Muscle layer of colon (tissue), 2 donors: ENCODE measurements around the gene PARP3.
A peak's percentile ranks its signal among the peaks of the same experiment; 100 is the strongest.
"Not testable (repeated sequence)": the region's sequence is repeated elsewhere in the genome, so short reads cannot be mapped to it uniquely, and the experiment has no call there.

Experiments used
- H3K27ac ChIP-seq: one replicate; pipeline ENCODE4 v1.7.0; 2013; ENCODE audit warnings: low read depth, mild to moderate bottlenecking, low read length, moderate library complexity
- H3K27me3 ChIP-seq, 2 donors: one replicate each; pipeline ENCODE4 v1.7.0; 2013; ENCODE audit warnings: low read length in 2 of 2, mild to moderate bottlenecking in 2 of 2; ENCODE audit not compliant: insufficient read depth in 2 of 2, control insufficient read depth in 1 of 2
- H3K36me3 ChIP-seq: one replicate; pipeline ENCODE4 v1.7.0; 2013; ENCODE audit warnings: mild to moderate bottlenecking, low read length; ENCODE audit not compliant: insufficient read depth
- H3K4me1 ChIP-seq: one replicate; pipeline ENCODE4 v1.7.0; 2013; ENCODE audit warnings: mild to moderate bottlenecking, low read length; ENCODE audit not compliant: insufficient read depth
- H3K4me3 ChIP-seq, 2 donors: one replicate each; pipeline ENCODE4 v1.7.0; 2013; ENCODE audit warnings: low read length in 2 of 2, low read depth in 1 of 2, mild to moderate bottlenecking in 1 of 2, moderate library complexity in 1 of 2
- H3K9ac ChIP-seq: one replicate; pipeline ENCODE4 v1.7.0; 2013; ENCODE audit warnings: low read length
- H3K9me3 ChIP-seq: one replicate; pipeline ENCODE4 v1.7.0; 2013; ENCODE audit warnings: mild to moderate bottlenecking, low read length
- donor health status: abdominal sarcoma.
- donor health status: Adenocarcinoma of cecum.

Gene PARP3

DNA sequence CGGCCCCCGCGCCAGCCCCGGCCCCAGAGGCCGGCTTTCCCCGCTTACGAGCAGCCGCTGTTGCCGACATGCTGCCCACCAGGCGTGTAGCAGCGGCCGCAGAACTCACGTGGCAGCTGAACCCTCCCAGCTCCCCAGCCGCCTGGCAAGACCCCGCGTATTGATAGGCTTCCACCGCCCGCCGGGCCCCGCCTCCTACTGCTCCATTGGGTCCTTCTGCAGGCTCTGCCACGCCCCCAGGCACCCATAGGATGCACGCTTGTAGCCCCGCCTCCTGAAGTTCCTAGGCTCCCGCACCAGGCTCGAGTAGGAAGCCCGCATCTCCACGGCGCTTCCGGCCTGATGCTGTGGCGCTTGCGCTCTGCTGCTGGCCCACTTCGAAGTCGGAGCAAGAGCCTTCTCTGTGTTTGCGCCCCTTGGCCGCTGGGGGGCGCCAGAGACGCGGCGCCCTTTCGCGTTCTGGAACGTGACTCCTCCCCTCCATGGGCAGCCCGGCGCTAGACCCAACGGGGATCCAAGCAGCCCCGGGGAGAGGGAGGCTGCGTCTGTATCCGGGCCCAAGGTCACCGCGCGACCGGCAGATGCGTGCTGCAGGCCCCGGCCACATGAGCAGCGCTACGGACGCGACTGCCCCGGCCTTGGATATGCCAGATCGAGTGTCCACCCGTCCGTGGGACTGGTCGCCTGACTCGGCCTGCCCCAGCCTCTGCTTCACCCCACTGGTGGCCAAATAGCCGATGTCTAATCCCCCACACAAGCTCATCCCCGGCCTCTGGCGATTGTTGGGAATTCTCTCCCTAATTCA lies at the start of gene PARP3, which contains the start of gene RRP9:
Gene PARP3 (plus strand): TSS at position 566 of the 805 bp plus-strand sequence. CDS start 993 bp downstream, outside the sequence.
Gene RRP9 (minus strand): TSS at position 107 of the 805 bp plus-strand sequence. CDS start 37 bp downstream, at position 70.
- Histone ChIP-seq H3K4me1 (peaks cover 29% of the 10 kb centered on the region), H3K36me3 (peaks cover 21% of the 10 kb centered on the region)

DNA sequence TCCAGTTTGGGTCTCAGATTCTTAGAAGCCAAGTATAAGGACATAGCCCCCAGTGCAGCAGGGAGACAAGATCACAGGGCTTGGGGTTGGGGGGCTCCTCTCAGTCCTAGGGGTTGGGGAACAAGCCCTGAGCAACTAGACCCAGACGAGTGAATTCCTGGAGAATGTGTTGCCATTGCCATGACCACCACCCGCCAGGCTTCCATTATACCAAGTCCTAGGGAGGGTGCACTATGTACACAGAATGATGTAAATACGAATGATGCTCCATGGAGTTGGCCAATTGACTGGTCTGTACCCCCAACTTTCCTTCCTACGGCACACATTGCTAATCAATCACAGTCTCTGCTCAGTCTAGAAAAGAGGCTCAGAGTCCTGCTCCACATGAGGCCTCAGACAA lies 47.8 kb upstream of the PARP3 start:
- no peak overlapping the region for H3K9ac ChIP-seq
- H3K4me3 ChIP-seq = no peak overlapping the region
- H3K9me3 ChIP-seq = no peaks in the 10 kb centered on the region
- H3K27ac ChIP-seq = no peak overlapping the region
- H3K36me3 ChIP-seq = no peaks in the 10 kb centered on the region
- H3K27me3 ChIP-seq = no peaks in the 10 kb centered on the region
- H3K4me1 ChIP-seq = no peaks in the 10 kb centered on the region

More for the DNA sequence above, at the start of gene PARP3, which contains the start of gene RRP9:
- Histone ChIP-seq H3K27ac (peak within 1 kb of the TSS; percentile 100), H3K9me3 (no peaks in the 10 kb centered on the region), H3K4me3 (peak within 1 kb of the TSS; percentile 74 to 75), H3K27me3 (no peaks in the 10 kb centered on the region), H3K9ac (peak within 1 kb of the TSS; percentile 92)

DNA sequence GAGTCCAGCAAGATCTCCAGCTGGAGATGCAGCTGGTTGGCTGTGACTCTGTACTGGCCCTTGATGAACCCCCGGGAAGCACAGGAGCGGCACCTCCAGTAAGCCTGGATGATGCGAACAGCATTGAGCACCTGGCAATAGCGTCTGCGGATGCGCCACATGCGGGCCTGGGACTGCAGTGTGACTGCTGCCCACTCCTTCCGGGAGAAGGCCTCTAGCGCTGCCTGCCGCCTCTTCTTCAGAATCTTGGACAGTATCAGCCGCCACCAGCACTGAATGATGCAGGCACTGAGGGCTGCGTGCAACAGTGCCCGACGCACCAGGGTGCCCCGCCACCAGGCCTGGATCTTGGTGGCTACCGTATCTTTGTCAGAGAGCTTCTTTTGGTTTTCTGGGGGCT lies 47.2 kb upstream of the PARP3 start:
- no peak overlapping the region for H3K9ac ChIP-seq
- H3K4me3 ChIP-seq = no peak overlapping the region
- no peak overlapping the region for H3K27ac ChIP-seq
- no peaks in the 10 kb centered on the region for H3K36me3 ChIP-seq
- H3K9me3 ChIP-seq = no peaks in the 10 kb centered on the region
- H3K27me3 ChIP-seq = no peaks in the 10 kb centered on the region
- no peaks in the 10 kb centered on the region for H3K4me1 ChIP-seq

DNA sequence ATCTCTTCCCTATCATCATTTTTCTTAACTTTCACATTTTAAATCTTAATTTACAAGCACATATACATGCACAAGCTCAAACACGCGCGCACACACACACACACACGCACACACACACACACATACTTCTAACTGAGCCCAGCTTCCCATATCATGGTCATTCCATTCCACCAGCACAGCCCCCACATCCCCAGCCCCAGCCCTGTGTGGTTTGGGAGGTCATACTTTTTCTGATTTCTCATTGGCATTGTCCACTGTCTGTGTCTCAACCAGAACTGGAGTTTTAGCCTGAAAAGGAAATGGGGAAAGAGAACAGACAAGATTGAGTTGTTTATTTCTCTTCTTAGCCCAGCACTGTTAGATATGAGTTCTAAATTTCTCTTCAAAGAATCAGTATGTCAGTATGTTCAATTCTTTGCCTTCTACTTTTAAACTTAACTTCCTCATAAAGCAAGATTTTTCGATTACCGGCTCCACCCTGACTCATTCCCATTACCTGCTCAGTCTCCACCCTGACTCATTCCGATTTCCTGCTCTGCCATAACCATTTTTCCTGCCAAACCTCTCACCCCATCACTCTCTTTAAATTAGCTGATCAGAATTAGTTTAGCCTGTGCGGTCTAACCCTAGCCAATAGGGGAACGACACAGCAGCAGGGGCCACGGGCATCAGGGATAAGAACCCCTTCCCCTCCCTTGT lies 45.4 kb upstream of the PARP3 start:
- H3K4me3 ChIP-seq = no peak overlapping the region
- no peaks in the 10 kb centered on the region for H3K4me1 ChIP-seq
- H3K27me3 ChIP-seq = no peaks in the 10 kb centered on the region

DNA sequence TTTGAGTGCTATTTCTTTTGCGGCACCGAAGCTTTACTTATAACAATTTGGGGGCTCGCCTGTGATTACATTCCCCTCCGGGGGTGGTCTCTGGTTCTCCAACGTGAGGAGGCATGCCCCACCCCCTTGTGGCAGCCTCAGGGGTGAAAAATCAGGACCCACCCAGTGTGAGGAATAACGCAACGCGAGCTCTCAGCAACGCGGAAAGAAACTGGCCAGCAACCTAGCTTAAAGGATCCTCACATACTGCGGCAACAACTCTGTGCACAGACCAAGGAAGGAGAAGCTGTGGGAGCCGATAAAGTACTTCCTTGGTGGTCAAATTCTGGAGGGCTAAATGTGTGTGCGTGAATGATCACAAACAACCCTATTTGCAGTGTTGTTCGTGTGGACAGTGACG lies 44.8 kb upstream of the PARP3 start:
- Histone ChIP-seq H3K4me3 (no peak overlapping the region), H3K36me3 (no peaks in the 10 kb centered on the region), H3K9me3 (no peaks in the 10 kb centered on the region), H3K4me1 (no peaks in the 10 kb centered on the region), H3K27ac (no peak overlapping the region), H3K9ac (no peak overlapping the region), H3K27me3 (no peaks in the 10 kb centered on the region)

More for the DNA sequence above, 45.4 kb upstream of the PARP3 start:
- Histone ChIP-seq H3K36me3 (no peaks in the 10 kb centered on the region), H3K27ac (no peak overlapping the region), H3K9ac (no peak overlapping the region), H3K9me3 (no peaks in the 10 kb centered on the region)

DNA sequence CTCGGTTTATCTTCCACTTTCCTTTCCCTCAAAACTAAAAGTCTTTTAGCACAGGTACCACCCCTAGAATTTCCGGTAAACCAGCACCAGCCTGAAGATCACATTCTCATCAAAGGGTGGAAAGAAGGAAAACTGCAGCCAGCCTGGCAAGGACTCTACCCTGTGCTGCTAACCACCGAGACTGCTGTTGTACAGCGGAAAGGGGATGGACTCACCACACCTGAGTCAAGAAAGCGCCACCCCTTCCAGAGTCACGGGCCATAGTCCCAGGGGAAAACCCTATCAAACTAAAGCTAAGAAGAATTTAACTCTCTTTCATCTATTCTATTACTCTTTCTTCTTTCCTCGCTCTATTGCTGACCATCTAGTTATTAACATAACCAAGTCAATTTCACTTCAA lies 42.1 kb upstream of the PARP3 start:
- not testable (repeated sequence) for H3K36me3 ChIP-seq, H3K27me3 ChIP-seq, H3K4me1 ChIP-seq, H3K9me3 ChIP-seq, H3K4me3 ChIP-seq, H3K27ac ChIP-seq, H3K9ac ChIP-seq

DNA sequence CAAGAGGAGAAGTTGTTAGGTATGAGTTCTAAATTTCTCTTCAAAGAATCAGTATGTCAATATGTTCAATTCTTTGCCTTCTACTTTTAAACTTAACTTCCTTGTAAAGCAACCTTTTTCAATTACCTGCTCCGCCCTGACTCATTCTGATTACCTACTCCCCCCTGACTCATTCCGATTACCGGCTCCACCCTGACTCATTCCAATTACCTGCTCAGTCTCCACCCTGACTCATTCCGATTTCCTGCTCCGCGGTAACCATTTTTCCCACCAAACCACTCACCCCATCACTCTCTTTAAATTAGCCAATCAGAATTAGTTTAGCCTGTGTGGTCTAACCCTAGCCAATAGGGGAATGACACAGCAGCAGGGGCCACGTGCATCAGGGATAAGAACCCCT lies 39.8 kb upstream of the PARP3 start:
- H3K36me3 ChIP-seq, H3K4me1 ChIP-seq, H3K27ac ChIP-seq, H3K4me3 ChIP-seq, H3K27me3 ChIP-seq, H3K9me3 ChIP-seq, H3K9ac ChIP-seq: not testable (repeated sequence)

DNA sequence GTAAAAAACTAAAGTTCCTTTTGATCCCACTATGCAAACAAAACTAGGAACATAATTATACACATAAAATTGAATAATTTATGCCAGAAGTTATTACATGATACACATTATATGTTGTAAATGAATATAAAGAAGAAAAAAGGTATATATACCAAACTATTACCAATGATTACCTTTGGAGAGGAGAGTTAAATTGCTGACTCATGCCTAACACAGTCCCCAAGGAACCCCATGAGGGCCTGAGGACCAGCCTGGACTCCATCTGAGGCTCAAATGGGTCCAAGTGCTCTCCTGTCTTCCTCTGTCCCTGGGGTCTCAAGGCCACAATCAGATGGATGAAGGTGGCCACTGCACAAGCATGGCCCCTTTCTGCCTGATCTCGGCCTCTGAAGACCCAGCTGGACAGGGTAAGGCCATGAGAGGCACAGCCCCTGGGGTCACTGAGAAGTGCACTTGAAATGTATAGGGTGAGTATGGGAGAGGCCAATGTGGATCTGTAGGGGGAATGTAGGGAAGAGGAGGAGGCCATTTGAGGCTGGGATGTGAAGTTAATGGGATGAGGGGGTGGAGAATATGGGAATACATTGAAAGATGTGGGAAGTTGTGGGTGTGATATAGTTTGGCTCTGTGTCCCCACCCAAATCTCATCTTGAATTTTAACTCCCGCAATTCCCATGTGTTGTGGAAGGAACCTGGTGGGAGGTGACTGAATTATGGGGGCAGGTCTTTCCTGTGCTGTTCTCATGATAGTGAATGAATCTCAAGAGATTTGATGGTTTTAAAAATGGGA lies 37.9 kb upstream of the PARP3 start:
- Histone ChIP-seq H3K9me3 (no peaks in the 10 kb centered on the region), H3K9ac (no peak overlapping the region), H3K27me3 (no peaks in the 10 kb centered on the region), H3K36me3 (no peaks in the 10 kb centered on the region), H3K27ac (no peak overlapping the region), H3K4me3 (no peak overlapping the region), H3K4me1 (no peaks in the 10 kb centered on the region)

DNA sequence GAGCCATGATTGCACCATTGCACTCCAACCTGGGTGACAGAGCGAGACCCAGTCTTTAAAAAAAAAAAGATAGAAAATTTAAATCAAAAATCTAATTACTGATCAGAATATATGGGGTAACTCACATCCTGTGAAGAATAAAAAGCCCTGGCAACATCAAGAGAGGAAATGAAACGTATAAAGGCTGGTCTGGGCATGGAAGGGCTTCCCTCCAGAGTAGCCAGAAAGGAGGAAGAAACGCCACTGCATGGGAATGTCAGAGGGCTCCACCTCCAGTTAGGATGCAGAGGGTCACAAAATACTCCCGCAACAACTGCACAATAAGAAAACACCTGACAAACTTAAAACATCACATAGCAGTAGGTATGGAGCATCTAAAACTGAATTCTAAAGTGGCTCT lies 34.1 kb upstream of the PARP3 start:
- no peaks in the 10 kb centered on the region for H3K27me3 ChIP-seq
- no peaks in the 10 kb centered on the region for H3K4me1 ChIP-seq
- no peak overlapping the region for H3K27ac ChIP-seq
- no peak overlapping the region for H3K4me3 ChIP-seq
- no peaks in the 10 kb centered on the region for H3K9me3 ChIP-seq
- no peaks in the 10 kb centered on the region for H3K36me3 ChIP-seq
- no peak overlapping the region for H3K9ac ChIP-seq

DNA sequence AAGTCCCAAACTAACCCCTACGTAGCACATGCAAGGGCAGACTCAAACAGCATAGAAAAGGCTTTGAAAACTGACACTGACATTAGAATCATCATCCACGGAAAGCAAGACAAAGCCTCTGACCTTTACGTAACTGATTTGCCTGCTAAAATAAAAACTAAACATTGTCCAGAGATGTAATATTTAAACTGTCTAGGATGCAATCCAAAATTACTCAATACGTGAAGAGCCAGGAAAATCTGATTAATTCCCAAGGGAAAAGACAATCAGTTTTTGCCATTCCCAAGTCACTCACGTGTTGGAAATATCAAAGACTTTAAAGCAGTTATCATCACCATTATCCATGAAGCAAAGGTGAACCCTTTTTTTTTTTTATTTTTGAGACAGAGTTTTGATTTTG lies 25.7 kb upstream of the PARP3 start:
- H3K27me3 ChIP-seq = no peaks in the 10 kb centered on the region
- H3K36me3 ChIP-seq = no peaks in the 10 kb centered on the region
- H3K27ac ChIP-seq = no peak overlapping the region
- no peak overlapping the region for H3K9ac ChIP-seq
- H3K9me3 ChIP-seq = no peaks in the 10 kb centered on the region
- H3K4me3 ChIP-seq = no peak overlapping the region
- H3K4me1 ChIP-seq = no peaks in the 10 kb centered on the region

DNA sequence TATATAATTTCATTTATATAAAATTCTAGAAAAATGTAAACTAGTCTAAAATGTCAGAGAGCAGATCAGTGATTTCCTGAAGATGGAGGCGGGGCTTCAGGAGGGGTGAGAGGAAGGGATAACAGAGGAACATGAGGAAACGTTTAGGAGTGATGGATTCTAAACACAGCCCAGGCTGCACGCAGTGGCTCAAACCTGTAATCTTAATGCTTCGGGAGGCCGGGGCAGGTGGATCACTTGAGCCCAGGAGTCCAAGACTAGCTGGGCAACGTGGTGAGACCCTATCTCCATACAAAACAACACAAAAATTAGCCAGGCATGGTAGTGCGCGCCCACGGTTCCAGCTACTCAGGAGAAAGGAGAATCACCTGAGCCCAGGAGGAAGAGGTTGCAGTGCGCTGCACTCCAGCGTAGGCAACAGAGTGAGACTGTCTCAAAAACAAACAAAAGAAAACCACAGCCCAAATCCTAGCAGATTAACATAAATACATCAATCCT lies 21.0 kb upstream of the PARP3 start:
- H3K9ac ChIP-seq = no peak overlapping the region
- no peaks in the 10 kb centered on the region for H3K27me3 ChIP-seq
- no peak overlapping the region for H3K4me3 ChIP-seq
- no peaks in the 10 kb centered on the region for H3K9me3 ChIP-seq
- no peaks in the 10 kb centered on the region for H3K36me3 ChIP-seq
- no peaks in the 10 kb centered on the region for H3K4me1 ChIP-seq
- H3K27ac ChIP-seq = no peak overlapping the region
